Transverse colon (tissue), 4 donors: ENCODE data around the gene CCNF.

Experiments used
- CTCF ChIP-seq, 5 experiments: fragments of 200-600 bp in 3 of 5; fragments of 450-650 bp in 2 of 5; sonication (generic) in 3 of 5; IDR thresholded peaks; 1 replicate in 2 of 5; 2 replicates in 3 of 5; pipeline ENCODE4 v1.5.1; 2016 to 2017; ENCODE audit warnings: antibody characterized with exemption in 5 of 5, inconsistent platforms in 3 of 5, mild to moderate bottlenecking in 2 of 5, moderate library complexity in 1 of 5
- EP300 ChIP-seq: sonication (generic); formaldehyde crosslinking; IDR thresholded peaks from one replicate; pipeline ENCODE4 v1.6.1; 2017; ENCODE audit warnings: antibody characterized with exemption, low read depth
- POLR2A ChIP-seq: fragments of 450-650 bp; IDR thresholded peaks from one replicate; pipeline ENCODE4 v1.6.1; 2016; ENCODE audit warnings: antibody characterized with exemption, mild to moderate bottlenecking, moderate library complexity
- POLR2AphosphoS5 ChIP-seq, 3 donors: sonication (generic); formaldehyde crosslinking; IDR thresholded peaks; one replicate each; pipeline ENCODE4 v1.6.1; 2016; ENCODE audit warnings: antibody characterized with exemption in 3 of 3

- TF ChIP-seq CTCF (IDR thresholded peaks at IDR 0.05) (no peak), POLR2AphosphoS5 (IDR thresholded peaks at IDR 0.05) (no peak), POLR2A (no peak), EP300 (no peak)
These were observed 63.0 kb downstream of the CCNF start for GRCh38 chr16:2492292-2492691.
